Measurements from ENCODE around the gene MGAT4D.

DNA sequence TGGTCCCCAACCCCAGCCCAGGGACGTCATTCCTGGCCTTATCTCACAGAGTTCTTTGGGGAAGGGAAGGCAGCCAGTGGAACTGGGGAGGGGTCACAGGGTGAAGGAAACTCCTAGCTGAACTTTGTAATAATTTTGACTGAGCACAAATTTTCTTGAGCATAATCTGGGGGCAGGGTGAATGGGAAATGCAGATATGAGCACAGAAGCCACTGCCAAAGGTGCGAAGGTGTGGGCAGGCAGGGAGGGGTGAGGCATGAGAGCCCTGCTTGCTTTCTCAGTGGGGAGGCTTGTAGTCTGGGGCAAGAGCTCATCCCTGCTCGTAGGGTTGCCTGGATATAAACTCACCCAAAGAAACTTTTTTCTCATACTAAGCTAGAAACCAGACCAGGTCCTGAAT lies 34.9 kb downstream of the MGAT4D start:
- TF ChIP-seq, protein P1, sequence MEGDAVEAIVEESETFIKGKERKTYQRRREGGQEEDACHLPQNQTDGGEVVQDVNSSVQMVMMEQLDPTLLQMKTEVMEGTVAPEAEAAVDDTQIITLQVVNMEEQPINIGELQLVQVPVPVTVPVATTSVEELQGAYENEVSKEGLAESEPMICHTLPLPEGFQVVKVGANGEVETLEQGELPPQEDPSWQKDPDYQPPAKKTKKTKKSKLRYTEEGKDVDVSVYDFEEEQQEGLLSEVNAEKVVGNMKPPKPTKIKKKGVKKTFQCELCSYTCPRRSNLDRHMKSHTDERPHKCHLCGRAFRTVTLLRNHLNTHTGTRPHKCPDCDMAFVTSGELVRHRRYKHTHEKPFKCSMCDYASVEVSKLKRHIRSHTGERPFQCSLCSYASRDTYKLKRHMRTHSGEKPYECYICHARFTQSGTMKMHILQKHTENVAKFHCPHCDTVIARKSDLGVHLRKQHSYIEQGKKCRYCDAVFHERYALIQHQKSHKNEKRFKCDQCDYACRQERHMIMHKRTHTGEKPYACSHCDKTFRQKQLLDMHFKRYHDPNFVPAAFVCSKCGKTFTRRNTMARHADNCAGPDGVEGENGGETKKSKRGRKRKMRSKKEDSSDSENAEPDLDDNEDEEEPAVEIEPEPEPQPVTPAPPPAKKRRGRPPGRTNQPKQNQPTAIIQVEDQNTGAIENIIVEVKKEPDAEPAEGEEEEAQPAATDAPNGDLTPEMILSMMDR (conservative IDR thresholded peaks at IDR 0.05) = no peak
- no peak for TF ChIP-seq EZH2 (IDR thresholded peaks at IDR 0.05; ENCODE audit: low read depth)

All from PC-9 (cell line).